WERI-Rb-1 (cell line): ENCODE results near the gene KLK1.

ENCODE experiments used
- DNase-seq: peaks from one replicate; pipeline ENCODE4 v3.0.0-alpha.2; 2020
- H3K27ac ChIP-seq: fragments of 250-450 bp; sonication (Bioruptor Pico); 2 replicates; pipeline ENCODE4 v1.5.1; 2020; ENCODE audit warnings: mild to moderate bottlenecking, moderate library complexity
- H3K27me3 ChIP-seq: fragments of 250-450 bp; sonication (Bioruptor Pico); 2 replicates; pipeline ENCODE4 v1.5.1; 2021; ENCODE audit warnings: mild to moderate bottlenecking, low read depth, moderate library complexity; ENCODE audit not compliant: insufficient read depth, severe bottlenecking
- H3K36me3 ChIP-seq: fragments of 250-450 bp; sonication (Bioruptor Pico); 2 replicates; pipeline ENCODE4 v1.5.1; 2020; ENCODE audit warnings: mild to moderate bottlenecking, moderate library complexity
- H3K4me3 ChIP-seq: 2 replicates; pipeline ENCODE4 v1.5.1; 2011; ENCODE audit warnings: low read depth, mild to moderate bottlenecking, control low read depth, low read length
- H3K9me3 ChIP-seq: fragments of 250-450 bp; sonication (Bioruptor Pico); 2 replicates; pipeline ENCODE4 v1.5.1; 2021; ENCODE audit warnings: mild to moderate bottlenecking, moderate library complexity; ENCODE audit not compliant: severe bottlenecking
- TF ChIP-seq, protein P1 (sequence below): IDR thresholded peaks from 2 replicates; pipeline ENCODE4 v1.5.1; 2011; ENCODE audit warnings: low read depth, mild to moderate bottlenecking, control low read depth, inconsistent platforms, low read length

Gene KLK1

DNA sequence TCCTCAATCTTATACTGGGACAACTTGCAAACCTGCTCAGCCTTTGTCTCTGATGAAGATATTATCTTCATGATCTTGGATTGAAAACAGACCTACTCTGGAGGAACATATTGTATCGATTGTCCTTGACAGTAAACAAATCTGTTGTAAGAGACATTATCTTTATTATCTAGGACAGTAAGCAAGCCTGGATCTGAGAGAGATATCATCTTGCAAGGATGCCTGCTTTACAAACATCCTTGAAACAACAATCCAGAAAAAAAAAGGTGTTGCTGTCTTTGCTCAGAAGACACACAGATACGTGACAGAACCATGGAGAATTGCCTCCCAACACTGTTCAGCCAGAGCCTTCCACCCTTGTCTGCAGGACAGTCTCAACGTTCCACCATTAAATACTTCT, 27.2 kb upstream of the KLK1 start:
- Histone ChIP-seq H3K4me3 (no peak overlapping the region), H3K27me3 (peaks cover 79% of the 10 kb centered on the region), H3K36me3 (no peaks in the 10 kb centered on the region), H3K9me3 (no peaks in the 10 kb centered on the region), H3K27ac (no peak overlapping the region)
- TF ChIP-seq, protein P1, sequence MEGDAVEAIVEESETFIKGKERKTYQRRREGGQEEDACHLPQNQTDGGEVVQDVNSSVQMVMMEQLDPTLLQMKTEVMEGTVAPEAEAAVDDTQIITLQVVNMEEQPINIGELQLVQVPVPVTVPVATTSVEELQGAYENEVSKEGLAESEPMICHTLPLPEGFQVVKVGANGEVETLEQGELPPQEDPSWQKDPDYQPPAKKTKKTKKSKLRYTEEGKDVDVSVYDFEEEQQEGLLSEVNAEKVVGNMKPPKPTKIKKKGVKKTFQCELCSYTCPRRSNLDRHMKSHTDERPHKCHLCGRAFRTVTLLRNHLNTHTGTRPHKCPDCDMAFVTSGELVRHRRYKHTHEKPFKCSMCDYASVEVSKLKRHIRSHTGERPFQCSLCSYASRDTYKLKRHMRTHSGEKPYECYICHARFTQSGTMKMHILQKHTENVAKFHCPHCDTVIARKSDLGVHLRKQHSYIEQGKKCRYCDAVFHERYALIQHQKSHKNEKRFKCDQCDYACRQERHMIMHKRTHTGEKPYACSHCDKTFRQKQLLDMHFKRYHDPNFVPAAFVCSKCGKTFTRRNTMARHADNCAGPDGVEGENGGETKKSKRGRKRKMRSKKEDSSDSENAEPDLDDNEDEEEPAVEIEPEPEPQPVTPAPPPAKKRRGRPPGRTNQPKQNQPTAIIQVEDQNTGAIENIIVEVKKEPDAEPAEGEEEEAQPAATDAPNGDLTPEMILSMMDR, result no peak
- no peak for DNase-seq

DNA sequence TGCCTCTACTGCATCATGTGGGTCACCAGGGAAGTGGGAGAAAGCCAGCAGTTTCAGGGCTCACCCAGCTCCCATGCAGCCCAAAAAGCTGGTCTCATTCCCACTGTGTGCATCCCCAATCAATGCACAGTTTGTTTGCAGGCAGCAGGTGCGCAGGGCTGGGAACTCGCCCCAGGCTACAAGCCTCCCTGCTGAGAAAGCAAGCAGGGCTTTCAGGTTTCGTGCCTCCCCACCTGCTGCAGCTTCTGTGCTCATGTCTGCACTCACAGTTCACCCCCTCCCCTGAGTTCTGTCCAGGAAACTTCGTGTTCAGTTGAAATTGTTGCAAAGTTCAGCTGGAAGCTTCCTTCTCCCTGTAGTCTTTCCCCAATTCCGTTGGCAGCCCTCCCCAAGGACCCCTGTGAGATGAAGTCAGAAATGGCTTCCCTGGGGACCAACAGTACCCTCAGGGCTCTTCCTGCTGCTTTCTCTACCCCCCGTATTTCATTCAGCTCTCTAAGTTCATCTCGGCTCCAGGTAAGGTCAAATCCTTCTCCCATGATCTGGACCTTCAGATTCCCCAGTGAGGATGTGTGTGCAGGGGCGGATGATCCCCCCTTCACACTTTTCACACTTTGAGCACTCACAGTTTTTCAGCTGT, 20.8 kb upstream of the KLK1 start:
- no peak for DNase-seq
- no peak overlapping the region for H3K4me3 ChIP-seq
- H3K27ac ChIP-seq, result no peak overlapping the region
- peaks cover 23% of the 10 kb centered on the region for H3K9me3 ChIP-seq
- H3K36me3 ChIP-seq, result no peaks in the 10 kb centered on the region
- TF ChIP-seq, protein P1, result no peak
- peaks cover 75% of the 10 kb centered on the region for H3K27me3 ChIP-seq

DNA sequence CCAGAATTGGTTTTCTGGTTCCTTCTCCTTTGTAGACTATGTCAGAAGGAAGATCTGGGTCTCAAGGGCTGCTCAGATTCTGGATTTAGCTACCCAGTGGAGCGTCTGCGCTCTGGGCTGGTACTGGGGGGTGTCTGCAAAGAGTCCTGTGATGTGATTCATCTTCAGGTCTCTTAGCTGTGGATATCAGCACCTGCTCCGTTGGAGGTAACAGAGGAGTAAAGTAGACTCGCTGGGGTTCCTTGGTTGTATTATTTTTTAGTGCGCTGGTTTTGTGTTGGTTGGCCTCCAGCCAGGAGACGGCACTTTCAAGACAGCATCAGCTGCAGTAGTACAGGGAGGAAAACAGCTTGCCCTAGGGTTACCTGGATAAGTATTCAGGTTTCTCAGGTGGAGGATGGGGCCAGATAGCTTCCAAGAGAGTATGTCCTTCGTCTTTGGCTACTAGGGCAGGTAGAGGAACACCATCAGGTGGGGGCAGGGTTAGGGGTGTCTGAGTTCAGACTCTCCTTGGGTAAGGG, 20.2 kb upstream of the KLK1 start:
- H3K36me3 ChIP-seq, result no peaks in the 10 kb centered on the region
- DNase-seq, result no peak
- TF ChIP-seq, protein P1, result no peak
- H3K9me3 ChIP-seq, result peaks cover 23% of the 10 kb centered on the region
- H3K27ac ChIP-seq, result no peak overlapping the region
- H3K4me3 ChIP-seq, result no peak overlapping the region
- H3K27me3 ChIP-seq, result peaks cover 73% of the 10 kb centered on the region

DNA sequence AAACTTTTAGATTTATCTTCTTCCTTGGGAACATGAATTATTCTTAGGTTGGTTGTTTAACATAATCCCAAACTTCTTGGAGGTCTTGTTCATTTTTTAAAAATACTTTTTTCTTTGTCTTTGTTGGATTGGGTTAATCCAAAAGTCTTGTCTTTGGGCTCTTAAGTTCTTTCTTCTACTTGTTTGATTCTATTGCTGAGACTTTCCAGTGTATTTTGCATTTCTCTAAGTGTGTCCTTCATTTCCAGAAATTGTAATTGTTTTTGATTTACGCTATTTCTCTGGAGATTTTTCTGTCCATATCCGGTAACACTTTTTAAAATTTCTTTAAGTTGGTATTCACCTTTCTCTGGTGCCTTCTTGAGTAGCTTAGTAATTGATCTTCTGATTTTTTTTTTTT, 19.6 kb upstream of the KLK1 start:
- Histone ChIP-seq H3K4me3 (no peak overlapping the region), H3K36me3 (no peaks in the 10 kb centered on the region), H3K9me3 (peaks cover 23% of the 10 kb centered on the region), H3K27me3 (peaks cover 67% of the 10 kb centered on the region), H3K27ac (no peak overlapping the region)
- no peak for DNase-seq
- TF ChIP-seq, protein P1, result no peak

DNA sequence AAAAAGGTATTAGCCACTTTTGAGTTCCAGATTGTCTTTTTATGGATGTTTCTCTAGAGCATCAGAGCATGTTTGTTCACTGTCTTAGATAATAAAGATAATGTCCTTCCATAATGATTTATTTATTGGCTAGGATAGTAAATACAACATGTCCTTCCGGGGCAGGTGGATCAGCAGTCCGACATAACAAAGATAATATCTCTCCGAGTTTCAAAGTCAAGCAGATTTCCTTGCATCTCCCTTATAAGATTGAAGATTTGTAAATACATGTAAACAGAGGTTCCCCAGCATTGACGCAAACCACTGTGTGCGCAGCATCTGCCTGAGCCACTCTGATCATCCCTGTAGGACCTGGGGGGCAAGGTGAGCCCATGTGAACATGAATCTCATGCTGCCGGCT, 18.5 kb upstream of the KLK1 start:
- TF ChIP-seq, protein P1, result no peak

More for the DNA sequence above, 18.5 kb upstream of the KLK1 start:
- Histone ChIP-seq H3K4me3 (no peak overlapping the region), H3K36me3 (no peaks in the 10 kb centered on the region), H3K9me3 (peaks cover 23% of the 10 kb centered on the region), H3K27me3 (peaks cover 61% of the 10 kb centered on the region), H3K27ac (no peak overlapping the region)
- DNase-seq, result no peak
